Measurements from ENCODE around the gene ALG10B.
"Not testable (repeated sequence)": the region's sequence is repeated elsewhere in the genome, so short reads cannot be mapped to it uniquely, and the experiment has no call there.

Gene ALG10B, protein sequence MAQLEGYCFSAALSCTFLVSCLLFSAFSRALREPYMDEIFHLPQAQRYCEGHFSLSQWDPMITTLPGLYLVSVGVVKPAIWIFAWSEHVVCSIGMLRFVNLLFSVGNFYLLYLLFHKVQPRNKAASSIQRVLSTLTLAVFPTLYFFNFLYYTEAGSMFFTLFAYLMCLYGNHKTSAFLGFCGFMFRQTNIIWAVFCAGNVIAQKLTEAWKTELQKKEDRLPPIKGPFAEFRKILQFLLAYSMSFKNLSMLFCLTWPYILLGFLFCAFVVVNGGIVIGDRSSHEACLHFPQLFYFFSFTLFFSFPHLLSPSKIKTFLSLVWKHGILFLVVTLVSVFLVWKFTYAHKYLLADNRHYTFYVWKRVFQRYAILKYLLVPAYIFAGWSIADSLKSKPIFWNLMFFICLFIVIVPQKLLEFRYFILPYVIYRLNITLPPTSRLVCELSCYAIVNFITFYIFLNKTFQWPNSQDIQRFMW

DNA sequence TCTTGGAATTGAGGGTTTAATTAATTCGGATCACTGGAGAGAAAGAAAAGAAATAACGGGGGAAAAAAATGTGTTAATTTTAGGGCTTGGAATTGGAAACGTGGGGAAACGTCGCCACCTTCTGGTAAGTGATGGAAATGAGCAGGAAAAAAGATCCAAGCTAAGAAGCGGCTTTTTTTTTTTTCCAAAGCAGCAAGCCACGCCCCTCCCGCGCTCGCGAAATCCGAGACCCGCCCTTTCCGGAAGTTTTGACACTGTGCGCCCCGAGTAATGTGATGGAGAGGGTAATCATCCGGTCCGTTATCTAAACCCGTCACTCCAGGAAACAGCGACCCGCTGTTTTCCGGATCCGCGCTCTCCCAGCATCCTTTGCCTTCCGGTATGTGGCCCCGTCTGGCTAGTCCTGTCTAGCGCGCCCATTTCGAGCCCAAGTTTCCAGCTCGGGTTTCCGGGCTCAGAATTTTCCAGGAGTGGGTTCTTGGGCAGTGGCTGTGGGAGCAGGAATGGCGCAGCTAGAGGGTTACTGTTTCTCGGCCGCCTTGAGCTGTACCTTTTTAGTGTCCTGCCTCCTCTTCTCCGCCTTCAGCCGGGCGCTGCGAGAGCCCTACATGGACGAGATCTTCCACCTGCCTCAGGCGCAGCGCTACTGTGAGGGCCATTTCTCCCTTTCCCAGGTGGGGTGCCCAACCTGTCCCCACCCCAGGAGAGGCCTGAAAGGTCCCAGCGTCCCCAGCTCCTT, at the start of gene ALG10B:
Gene ALG10B, plus strand, starts transcription at position 384 of the 739 bp plus-strand sequence. Its CDS starts 120 bp downstream, at position 504.
- DNase-seq, result peak; percentile 95

DNA sequence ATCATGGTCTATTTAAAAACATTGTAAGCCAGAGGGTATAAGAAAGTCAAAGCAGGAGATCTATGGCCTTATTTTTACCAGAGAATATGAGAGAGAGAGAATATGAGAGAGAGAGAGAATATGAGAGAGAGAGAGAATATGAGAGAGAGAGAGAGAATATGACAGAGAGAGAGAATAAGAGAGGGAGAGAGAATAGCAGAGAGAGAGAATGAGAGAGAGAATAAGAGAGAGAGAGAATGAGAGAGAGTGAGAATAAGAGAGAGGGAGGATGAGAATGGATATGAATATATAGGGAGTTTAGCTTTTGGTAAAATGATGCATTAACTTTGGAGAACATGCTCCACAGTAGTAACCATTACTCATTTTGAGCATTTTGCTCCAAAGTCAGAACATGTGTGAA, 48.0 kb upstream of the ALG10B start:
- no peak for DNase-seq

DNA sequence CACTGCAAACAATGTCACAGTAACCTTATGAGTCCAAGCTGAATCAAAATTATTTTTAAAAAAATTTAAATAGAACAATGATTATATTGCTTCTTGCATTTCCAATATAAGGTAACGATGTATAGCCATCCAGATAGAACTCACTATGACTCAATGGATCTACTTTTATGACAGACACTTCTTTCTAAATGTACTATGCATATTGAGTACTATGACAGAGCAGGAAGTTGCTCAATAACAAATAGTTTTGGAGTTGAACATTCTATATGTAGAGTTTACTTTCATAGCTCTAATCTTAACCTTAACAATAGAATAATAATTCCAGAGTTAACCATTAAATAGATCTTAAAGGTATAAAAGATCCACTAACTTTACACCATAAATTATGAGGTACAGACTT, 46.7 kb upstream of the ALG10B start:
- DNase-seq, result no peak

DNA sequence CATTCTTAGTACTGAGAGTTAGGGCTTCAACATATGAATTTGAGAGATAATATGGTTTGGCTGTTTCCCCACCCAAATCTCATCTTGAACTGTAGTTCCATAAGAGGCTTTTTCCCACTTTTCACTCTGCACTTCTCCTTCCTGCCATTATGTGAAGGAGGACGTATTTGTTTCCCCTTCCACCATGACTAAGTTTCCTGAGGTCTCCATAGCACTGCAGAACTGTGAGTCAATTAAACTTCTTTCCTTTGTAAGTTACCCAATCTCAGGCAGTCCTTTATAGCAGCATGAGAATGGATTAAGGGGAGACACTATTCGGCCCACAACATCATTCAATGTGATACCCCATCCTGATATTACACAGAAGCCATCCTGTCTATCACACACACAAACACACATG, 36.8 kb upstream of the ALG10B start:
- no peak for DNase-seq

DNA sequence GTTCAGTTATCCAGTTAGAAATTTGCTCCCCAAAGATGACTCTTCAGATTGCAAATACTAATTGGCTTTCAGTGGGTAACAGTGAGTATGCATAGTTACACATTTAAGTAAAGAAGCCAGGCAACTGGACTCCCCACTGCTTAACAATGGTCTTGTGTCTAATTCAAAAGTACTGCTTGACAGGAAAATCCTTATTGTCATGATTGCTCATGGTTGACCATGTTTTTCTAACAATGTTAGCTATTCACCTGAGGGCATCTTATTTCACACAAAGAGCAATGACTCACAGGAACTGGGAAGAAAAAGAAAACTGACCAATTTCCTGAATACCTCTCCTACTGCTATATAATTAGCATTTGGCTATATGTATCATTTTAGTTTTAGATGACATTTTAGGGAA, 33.7 kb upstream of the ALG10B start:
- DNase-seq, result no peak

DNA sequence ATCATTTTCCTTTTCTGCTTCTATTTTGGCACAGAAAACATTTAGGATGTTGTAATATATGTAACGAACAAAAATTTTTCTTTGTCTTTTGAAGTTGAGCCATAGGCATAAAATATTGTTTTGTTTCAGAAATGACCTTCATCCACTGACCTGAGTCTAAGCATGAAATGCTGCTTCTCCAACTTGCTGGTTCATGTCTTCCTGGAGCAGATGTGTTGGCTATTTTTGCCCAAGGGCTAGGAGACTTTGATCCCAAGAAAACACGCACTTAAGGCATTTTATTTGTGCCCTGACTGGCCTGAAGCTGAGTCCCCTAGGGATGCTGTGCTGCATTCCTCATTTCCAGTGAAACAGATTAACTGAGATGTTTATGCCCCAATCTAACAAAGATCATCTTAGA, 27.2 kb upstream of the ALG10B start:
- DNase-seq, result no peak

DNA sequence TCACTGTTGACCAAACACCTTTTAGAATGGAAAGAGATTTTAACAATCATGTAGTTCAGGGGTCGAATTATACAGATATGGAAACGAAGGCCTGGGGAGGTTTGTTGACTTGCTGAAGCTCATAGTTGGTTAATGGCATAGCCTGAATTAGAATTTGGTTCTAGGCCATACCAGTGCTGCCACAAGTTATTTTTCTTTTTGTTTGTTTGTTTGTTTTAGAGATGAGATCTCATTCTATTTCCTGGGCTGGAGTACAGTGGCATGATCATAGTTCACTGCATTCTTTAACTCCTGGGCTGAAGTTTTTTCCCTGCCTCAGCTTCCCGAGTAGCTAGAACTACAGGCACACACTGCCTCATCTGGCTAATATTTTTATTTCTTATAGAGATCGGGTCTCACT, 25.4 kb upstream of the ALG10B start:
- DNase-seq, result no peak

DNA sequence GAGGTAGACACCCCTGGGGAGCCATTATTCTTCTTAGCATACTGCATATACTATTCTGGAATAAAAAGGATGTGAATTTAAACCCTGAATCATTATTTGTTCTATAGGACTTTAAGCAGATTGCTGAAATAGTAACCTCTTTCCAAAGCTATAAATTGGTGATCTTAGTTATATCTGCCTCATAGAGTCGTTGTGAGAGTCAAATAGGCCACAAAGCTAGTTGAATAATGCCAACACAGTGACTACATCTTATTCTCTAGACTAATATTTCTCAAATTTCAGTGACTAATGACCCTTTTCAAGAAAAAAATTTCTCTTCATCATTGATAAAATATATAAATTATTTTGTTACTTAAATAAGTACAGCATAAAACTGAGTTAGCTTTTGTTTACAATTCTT, 13.6 kb upstream of the ALG10B start:
- DNase-seq, result not testable (repeated sequence)

DNA sequence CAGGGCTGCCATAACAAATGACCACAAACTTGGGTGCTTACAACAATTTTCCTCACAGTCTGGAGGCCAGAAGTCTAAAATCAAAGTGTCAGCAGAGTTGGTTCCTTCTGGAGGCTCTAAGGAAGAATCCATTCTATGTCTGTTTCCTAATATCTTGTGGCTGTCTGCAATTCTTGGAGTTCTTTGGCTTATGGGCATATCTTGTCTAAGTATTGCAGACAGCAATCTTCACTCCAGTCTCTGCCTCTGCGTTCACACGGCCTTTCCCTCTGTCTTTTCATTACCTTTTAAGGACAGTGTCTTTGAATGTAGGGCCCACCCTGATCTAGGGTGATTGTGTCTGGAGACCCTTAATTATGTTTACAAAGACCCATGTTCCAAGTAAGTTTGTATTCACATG, 5.4 kb downstream of the ALG10B start:
- DNase-seq, result not testable (repeated sequence)

DNA sequence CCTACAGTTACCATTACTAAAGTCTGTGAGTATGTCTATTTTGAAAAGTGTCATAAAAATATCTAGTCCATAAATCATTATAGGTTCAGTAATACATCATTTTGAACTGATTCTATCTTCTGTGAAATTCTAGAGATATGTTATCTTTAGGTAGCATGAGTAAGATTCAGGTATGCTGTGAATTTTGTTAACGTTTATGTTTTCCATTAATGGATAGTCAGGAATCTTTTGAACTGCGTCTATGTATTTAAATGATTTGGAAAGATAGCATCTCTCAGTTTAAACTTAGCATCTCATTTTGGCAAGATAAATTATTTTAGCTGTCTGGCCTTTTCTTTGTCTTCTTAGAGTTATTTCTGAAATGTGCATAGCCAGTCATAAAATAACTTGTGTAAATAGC, 8.3 kb downstream of the ALG10B start:
- no peak for DNase-seq

DNA sequence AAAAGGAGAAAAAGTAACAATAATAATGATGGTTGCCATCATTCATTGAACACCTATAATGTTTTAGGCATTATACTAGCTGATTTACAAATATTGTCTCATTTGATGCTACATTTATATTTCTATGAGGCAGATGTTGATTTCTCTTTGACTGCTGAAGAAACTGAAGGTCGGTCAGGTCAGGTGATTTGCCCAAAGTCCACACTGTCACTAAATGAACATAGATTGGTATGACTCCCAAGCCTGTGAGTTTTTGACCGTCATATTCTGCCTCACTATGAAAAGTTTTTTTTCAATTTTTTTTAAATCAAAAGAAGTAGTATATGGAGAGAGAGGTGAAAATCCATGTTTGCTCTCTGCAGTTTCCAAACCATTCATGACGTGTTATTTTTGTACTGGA, 10.8 kb downstream of the ALG10B start:
- DNase-seq, result no peak

DNA sequence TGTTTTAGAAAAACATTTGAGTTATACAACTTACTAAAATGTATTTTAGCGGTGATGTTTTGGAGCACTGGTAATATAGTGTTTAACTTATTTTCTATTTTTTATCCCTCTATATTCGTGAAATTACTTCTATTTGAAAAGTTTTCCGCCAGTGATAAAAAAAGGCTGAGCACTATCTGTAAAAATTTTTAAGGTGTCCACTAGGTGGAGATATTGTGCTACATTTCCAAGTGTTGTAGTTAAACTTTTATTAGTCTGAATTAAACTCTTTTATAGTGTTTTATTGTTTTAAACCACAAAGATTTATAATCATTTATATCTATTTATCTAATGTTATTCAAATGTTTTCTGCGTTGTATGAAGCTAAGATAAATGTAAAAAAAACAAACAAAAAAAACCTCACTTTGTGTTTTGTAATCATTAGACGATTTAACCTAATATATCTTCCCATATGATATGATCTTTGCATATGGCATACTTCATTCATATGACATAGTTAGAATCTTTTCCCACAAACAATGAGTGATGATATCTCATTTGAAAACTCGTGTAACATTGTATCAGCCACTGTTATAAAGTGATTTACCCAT, 11.8 kb downstream of the ALG10B start:
- peak; percentile 40 for DNase-seq

DNA sequence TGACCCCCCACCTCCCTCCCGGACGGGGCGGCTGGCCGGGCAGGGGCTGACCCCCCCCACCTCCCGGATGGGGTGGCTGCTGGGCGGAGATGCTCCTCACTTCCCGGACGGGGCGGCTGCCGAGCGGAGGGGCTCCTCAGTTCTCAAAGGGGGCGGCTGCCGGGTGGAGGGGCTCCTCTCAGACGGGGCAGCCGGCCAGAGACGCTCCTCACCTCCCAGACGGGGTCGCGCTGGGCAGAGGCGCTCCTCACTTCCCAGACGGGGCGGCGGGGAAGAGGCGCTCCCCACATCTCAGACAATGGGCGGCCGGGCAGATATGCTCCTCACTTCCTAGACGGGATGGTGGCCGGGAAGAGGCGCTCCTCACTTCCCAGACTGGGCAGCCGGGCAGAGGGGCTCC, 13.8 kb downstream of the ALG10B start:
- DNase-seq, result not testable (repeated sequence)

DNA sequence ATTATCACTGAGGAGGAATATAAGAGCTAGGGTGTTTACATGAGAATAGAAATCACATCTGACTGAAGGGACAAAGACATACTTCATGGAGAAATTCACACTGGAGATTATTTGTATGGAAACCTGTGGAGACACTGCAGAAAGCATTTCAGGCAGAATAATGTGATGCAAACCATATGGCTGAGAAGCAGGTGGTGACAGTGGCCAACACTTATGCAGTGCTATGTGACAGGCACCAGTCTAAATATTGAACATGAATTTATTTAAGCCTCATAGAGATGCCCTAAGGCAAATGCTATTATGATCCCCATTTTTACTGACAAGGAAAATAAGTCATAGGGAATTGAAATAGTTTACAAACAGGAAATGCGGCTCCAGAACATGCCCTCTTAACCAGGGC, 16.2 kb downstream of the ALG10B start:
- no peak for DNase-seq

DNA sequence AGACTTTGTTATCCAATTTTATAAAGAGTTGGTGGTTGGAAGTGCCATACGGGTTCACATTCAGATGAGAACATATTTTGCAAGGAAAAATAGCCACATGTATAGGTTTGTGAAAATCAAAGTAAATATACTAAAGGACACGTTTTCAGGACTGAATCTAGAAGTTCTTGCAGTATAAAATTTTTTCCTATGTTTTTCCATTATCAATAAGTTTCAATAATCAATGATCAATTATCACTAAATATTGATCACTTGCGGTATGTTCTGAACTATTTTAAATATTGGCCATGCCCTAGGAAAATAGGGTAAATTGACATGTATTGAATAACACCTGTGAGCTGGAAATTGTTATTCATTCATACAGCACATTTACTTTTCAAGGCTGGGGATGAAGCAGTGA, 25.9 kb downstream of the ALG10B start:
- no peak for DNase-seq

DNA sequence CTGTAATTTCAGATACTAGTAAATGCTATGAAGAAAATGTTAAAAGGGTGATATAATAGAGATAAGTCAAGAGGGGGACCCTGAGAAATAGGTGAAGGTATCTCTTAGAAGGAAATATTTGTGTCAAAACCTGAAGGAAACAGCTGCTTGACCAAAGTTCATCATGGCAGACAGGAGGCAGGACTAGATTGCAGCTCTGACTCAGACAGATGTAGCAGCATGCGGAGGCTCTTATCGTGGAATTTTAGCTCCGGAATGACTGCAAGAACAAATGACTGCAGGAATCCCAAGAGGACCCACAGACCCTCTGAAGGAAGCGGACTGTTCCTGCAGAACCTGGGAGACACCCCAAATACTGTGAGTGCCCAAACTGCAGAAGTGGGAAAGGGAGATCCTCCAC, 26.7 kb downstream of the ALG10B start:
- not testable (repeated sequence) for DNase-seq

DNA sequence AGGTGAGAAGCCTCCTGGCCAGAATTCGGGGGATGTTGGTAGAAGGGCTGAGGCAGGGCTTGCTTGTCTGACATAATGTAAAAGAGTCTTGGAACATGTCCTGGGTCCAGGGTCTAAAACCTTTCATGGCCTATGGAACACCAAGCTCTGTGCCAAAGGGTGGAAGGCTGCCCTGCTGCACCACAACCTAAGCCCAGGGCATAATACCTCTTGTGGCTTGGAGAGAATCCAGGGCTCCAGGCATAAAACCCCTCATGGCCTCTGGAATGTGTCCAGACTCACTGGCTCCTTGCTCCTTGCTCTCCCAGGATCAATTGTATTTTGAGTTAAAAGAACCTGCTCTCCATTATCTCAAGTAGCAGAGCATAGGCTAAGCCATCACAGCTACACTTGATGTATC, 27.3 kb downstream of the ALG10B start:
- not testable (repeated sequence) for DNase-seq

DNA sequence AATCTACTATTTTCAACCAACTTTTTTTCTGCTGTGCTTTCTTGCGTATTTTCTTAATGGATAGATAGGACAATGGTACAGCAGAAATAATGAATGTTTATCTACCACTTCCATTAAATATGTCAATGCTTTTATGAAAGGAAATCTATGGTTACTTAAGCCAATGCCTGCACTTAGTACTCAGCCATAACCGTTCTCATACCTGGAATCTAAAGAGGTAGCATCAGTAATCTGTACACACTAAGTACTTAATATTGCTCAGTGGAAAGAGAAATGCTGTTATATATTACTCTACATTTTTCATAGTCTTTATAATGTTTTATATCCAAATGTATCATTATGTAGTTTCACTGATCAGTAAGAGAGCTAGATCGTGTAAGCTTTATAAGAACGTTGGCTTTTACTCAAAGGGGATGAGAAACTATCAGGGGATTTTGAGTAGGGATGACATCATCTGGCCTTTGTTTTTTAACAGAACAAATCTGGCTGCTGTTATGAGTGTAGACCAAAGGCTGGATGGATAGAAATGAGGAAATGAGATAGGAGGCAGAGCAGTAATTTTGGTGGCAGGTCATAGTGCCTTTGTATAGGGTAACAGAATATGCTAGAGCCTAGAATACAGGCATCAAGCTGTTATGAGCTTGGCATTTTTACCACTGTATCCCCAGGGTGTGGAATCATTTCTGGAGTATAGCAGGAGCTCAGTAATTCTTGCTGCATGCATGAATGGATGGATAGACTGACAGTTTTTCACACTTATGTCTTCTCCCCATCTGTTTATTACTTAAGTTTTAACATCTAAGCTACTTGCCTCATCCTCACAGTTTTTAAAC, 34.0 kb downstream of the ALG10B start:
- DNase-seq, result peak; percentile 15

DNA sequence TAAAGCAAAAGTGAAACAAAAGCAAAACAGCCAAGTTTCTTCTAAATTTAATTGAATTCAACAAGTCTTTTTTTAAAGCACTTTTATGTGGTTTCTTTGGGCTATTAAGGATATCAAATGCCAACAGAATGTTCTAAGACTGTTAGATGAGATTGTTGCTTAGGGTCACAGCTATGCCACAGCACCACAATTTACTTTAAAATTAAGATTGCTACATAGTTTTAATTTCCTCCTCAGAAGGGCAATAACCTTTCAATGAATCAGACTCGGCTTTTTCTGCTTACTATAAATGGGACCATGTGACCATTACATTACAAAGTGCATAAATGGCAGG, 34.6 kb downstream of the ALG10B start:
- DNase-seq, result not testable (repeated sequence)

DNA sequence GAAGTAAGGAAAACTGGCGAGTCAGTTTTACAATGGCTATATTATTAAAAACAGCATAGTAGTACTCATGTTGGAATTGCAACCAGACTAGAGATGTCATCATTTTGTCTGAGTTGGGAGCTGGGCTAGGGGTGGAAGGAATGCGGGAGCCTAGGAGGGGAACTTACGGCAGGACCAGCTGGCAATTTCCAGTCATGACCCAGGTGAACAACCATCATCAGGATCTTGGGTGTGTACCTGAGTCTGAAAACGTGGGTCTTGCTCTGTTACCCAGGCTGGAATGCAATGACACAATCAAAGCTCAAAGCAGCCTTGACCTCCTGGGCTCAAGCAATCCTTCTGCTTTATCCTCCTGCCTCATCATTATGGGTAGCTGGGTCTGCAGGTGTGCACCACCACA, 50.9 kb downstream of the ALG10B start:
- DNase-seq, result no peak

DNA sequence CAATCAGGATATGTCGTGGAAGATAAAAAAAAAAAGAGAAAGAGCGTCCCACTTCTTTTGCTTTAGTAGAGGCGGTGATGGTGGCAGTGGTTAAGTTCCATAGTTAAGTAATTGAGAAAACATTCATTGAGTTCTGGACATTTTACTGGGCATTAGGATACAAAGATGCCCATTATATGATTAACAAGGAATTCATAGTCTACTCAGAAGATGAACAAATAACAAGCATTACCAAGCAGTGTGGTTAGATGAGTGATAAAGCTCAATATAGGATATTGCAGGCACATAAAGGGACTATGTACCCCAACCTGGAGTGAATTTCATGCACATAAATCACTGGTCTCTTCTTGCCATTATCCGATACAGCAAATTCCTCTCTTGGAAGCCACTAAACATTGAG, 53.7 kb downstream of the ALG10B start:
- no peak for DNase-seq

DNA sequence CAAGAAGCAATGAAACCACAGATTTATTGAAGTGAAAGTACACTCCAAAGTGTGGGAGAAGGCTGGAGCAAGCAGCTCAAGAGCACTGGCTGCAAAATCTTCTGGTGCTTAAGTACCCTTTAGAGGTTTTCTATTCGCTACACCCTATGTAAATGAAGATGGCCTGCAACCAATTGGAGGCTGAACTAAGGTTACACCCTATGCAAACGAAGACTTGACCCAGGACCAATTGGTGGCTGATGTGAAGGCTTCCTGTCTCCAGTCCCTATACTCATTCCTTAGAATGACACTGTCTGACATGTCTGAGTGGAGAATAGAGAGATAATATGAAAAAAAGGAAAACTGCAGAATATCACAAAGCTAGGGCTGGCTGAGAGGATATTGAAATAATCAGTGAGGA, 57.2 kb downstream of the ALG10B start:
- no peak for DNase-seq

DNA sequence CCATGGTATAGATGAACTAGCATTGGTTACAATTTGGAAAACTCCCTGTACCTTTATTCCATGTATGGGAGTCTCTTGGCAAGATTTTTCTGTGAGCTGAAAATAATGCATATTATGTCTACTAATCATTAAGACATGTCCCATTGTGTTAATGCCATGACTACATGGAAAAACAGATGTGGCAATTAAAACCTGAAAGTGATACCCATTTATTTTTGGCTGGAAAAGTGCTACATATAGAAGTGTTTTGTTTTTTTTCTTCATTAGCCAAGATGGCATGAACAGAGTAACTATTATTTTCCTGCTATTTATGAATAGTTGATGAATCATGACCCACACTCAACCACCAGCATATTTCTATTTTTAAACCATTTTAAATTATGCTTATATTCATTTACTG, 58.2 kb downstream of the ALG10B start:
- DNase-seq, result no peak
